T-helper 17 cell (primary cell): ENCODE measurements around the gene DCST1. TPM values are rescaled to one million over a fixed set of nuclear protein-coding genes. Genes with fewer than 3 reads are reported as not detected.

Experiments
- ATAC-seq: fragments of 150-1000 bp; cut with Tn5 transposase; 2 replicates; pipeline ENCODE4 v1.10.0; 2021; ENCODE audit warnings: mild to moderate bottlenecking, moderate library complexity
- DNase-seq, 3 donors: peaks; one replicate each; pipeline versions ENCODE4 v3.0.0 to v3.0.0-alpha.2; 2020 to 2021
- H3K9me3 ChIP-seq: one replicate; pipeline ENCODE4 v1.7.0; 2013; ENCODE audit warnings: low read length, mild to moderate bottlenecking; ENCODE audit not compliant: control insufficient read depth, poor library complexity, severe bottlenecking
- H3K27ac Mint-ChIP-seq: one replicate; pipeline ENCODE4 v1.8.0; 2022; ENCODE audit warnings: mild to moderate bottlenecking, moderate library complexity, mixed read lengths
- H3K27me3 Mint-ChIP-seq: one replicate; pipeline ENCODE4 v1.8.0; 2022; ENCODE audit warnings: mixed read lengths
- H3K36me3 Mint-ChIP-seq: one replicate; pipeline ENCODE4 v1.8.0; 2022; ENCODE audit warnings: low read depth, mixed read lengths
- H3K4me1 Mint-ChIP-seq: one replicate; pipeline ENCODE4 v1.8.0; 2022; ENCODE audit warnings: mild to moderate bottlenecking, mixed read lengths
- H3K4me3 Mint-ChIP-seq: one replicate; pipeline ENCODE4 v1.8.0; 2022; ENCODE audit warnings: mild to moderate bottlenecking, moderate library complexity, mixed read lengths
- total RNA-seq, 4 donors: library from RNA in 2 of 4; stranded (reverse) in 2 of 4; gene quantifications; one replicate each; pipeline ENCODE4 v1.2.3 and lab custom pipeline; 2022 to 2026

The DCST1 gene
- total RNA-seq, 2 donors from 2014 or later: 0.23 to 0.57 TPM

GRCh38 chr1:155023627-155024026, 10.0 kb upstream of the DCST1 start:
- ATAC-seq (no peak), DNase-seq (no peak)
- Mint-ChIP-seq H3K36me3 (no peaks in the 10 kb centered on the region), H3K27ac (no peak overlapping the region), H3K4me1 (peaks cover 23% of the 10 kb centered on the region), H3K4me3 (no peak overlapping the region), H3K27me3 (no peaks in the 10 kb centered on the region)
- H3K9me3 ChIP-seq: no peaks in the 10 kb centered on the region

- Mint-ChIP-seq H3K4me1 (peaks cover 19% of the 10 kb centered on the region), H3K27ac (peak overlapping the region; percentile 14), H3K4me3 (no peak overlapping the region), H3K27me3 (no peaks in the 10 kb centered on the region), H3K36me3 (no peaks in the 10 kb centered on the region)
- DNase-seq: no peak
- no peak for ATAC-seq
- H3K9me3 ChIP-seq: no peaks in the 10 kb centered on the region
Measured at GRCh38 chr1:155024315-155024714, 9.3 kb upstream of the DCST1 start.

- DNase-seq: no peak
- H3K9me3 ChIP-seq: no peaks in the 10 kb centered on the region
- Mint-ChIP-seq H3K4me1 (peaks cover 10% of the 10 kb centered on the region), H3K27ac (no peak overlapping the region), H3K27me3 (no peaks in the 10 kb centered on the region), H3K4me3 (no peak overlapping the region), H3K36me3 (no peaks in the 10 kb centered on the region)
- no peak for ATAC-seq
Measured at GRCh38 chr1:155026154-155026553, 7.5 kb upstream of the DCST1 start.

GRCh38 chr1:155026588-155026987, 7.0 kb upstream of the DCST1 start:
- no peak for DNase-seq
- Mint-ChIP-seq H3K4me3 (no peak overlapping the region), H3K27ac (no peak overlapping the region), H3K4me1 (peaks cover 8% of the 10 kb centered on the region), H3K36me3 (no peaks in the 10 kb centered on the region), H3K27me3 (no peaks in the 10 kb centered on the region)
- H3K9me3 ChIP-seq: no peaks in the 10 kb centered on the region
- no peak for ATAC-seq

GRCh38 chr1:155029513-155030242, 3.9 kb upstream of the DCST1 start:
- DNase-seq: no peak
- Mint-ChIP-seq H3K4me1 (peaks cover under 1% of the 10 kb centered on the region), H3K27ac (no peak overlapping the region), H3K4me3 (no peak overlapping the region), H3K27me3 (no peaks in the 10 kb centered on the region), H3K36me3 (no peaks in the 10 kb centered on the region)
- no peak for ATAC-seq
- no peaks in the 10 kb centered on the region for H3K9me3 ChIP-seq

GRCh38 chr1:155030243-155030795, 3.3 kb upstream of the DCST1 start:
- no peak overlapping the region for H3K4me3 Mint-ChIP-seq

GRCh38 chr1:155030899-155031298, 2.7 kb upstream of the DCST1 start:
- peaks cover 4% of the 10 kb centered on the region for H3K4me1 Mint-ChIP-seq
- H3K9me3 ChIP-seq: no peaks in the 10 kb centered on the region
- no peaks in the 10 kb centered on the region for H3K27me3 Mint-ChIP-seq
- H3K27ac Mint-ChIP-seq: no peak overlapping the region
- no peak overlapping the region for H3K4me3 Mint-ChIP-seq
- no peak for ATAC-seq
- DNase-seq: no peak
- H3K36me3 Mint-ChIP-seq: no peaks in the 10 kb centered on the region

More at GRCh38 chr1:155030243-155030795, 3.3 kb upstream of the DCST1 start:
- ATAC-seq (no peak), DNase-seq (no peak)
- Mint-ChIP-seq H3K4me1 (peaks cover 4% of the 10 kb centered on the region), H3K27me3 (no peaks in the 10 kb centered on the region), H3K36me3 (no peaks in the 10 kb centered on the region), H3K27ac (no peak overlapping the region)
- no peaks in the 10 kb centered on the region for H3K9me3 ChIP-seq

GRCh38 chr1:155032886-155033285, 738 bp upstream of the DCST1 start:
- ATAC-seq: no peak
- DNase-seq: no peak
- no peaks in the 10 kb centered on the region for H3K36me3 Mint-ChIP-seq

GRCh38 chr1:155034318-155035208, 939 bp downstream of the DCST1 start:
- Mint-ChIP-seq H3K4me1 (peaks cover 6% of the 10 kb centered on the region), H3K4me3 (no peak overlapping the region), H3K36me3 (no peaks in the 10 kb centered on the region), H3K27me3 (peaks cover 4% of the 10 kb centered on the region), H3K27ac (no peak overlapping the region)
- no peak for DNase-seq
- no peak for ATAC-seq
- H3K9me3 ChIP-seq: no peaks in the 10 kb centered on the region

More at GRCh38 chr1:155032886-155033285, 738 bp upstream of the DCST1 start:
- Mint-ChIP-seq H3K27me3 (peaks cover 2% of the 10 kb centered on the region), H3K4me3 (no peak overlapping the region), H3K27ac (no peak overlapping the region), H3K4me1 (peaks cover 4% of the 10 kb centered on the region)
- no peaks in the 10 kb centered on the region for H3K9me3 ChIP-seq

- no peak overlapping the region for H3K4me3 Mint-ChIP-seq
- peaks cover 4% of the 10 kb centered on the region for H3K27me3 Mint-ChIP-seq
- DNase-seq (no peak), ATAC-seq (no peak)
- H3K36me3 Mint-ChIP-seq: no peaks in the 10 kb centered on the region
- peaks cover 6% of the 10 kb centered on the region for H3K4me1 Mint-ChIP-seq
- H3K27ac Mint-ChIP-seq: no peak overlapping the region
- H3K9me3 ChIP-seq: no peaks in the 10 kb centered on the region
Measured at GRCh38 chr1:155035936-155036335, 2.3 kb downstream of the DCST1 start.

- ATAC-seq: no peak
- peaks cover 4% of the 10 kb centered on the region for H3K27me3 Mint-ChIP-seq
- H3K36me3 Mint-ChIP-seq: no peaks in the 10 kb centered on the region
- H3K9me3 ChIP-seq: no peaks in the 10 kb centered on the region
- H3K4me3 Mint-ChIP-seq: no peak overlapping the region
- DNase-seq: no peak
- peaks cover 6% of the 10 kb centered on the region for H3K4me1 Mint-ChIP-seq
- no peak overlapping the region for H3K27ac Mint-ChIP-seq
Measured at GRCh38 chr1:155037043-155037442, 3.4 kb downstream of the DCST1 start.

- H3K27ac Mint-ChIP-seq: no peak overlapping the region
- peaks cover 6% of the 10 kb centered on the region for H3K4me1 Mint-ChIP-seq
- no peaks in the 10 kb centered on the region for H3K36me3 Mint-ChIP-seq
- ATAC-seq (no peak), DNase-seq (no peak)
- peaks cover 4% of the 10 kb centered on the region for H3K27me3 Mint-ChIP-seq
- no peak overlapping the region for H3K4me3 Mint-ChIP-seq
- no peaks in the 10 kb centered on the region for H3K9me3 ChIP-seq
Measured at GRCh38 chr1:155037851-155038441, 4.3 kb downstream of the DCST1 start.
